GM18868 (cell line): ENCODE data around the gene TRAPPC2.
"Not testable (repeated sequence)": the region's sequence is repeated elsewhere in the genome, so short reads cannot be mapped to it uniquely, and the experiment has no call there.

Source experiments
- ATAC-seq: cut with Tn5 transposase; IDR thresholded peaks from one replicate; pipeline ENCODE4 v1.9.1; 2021; ENCODE audit warnings: mild to moderate bottlenecking, moderate library complexity; ENCODE audit not compliant: unreplicated experiment

TRAPPC2 gene

DNA sequence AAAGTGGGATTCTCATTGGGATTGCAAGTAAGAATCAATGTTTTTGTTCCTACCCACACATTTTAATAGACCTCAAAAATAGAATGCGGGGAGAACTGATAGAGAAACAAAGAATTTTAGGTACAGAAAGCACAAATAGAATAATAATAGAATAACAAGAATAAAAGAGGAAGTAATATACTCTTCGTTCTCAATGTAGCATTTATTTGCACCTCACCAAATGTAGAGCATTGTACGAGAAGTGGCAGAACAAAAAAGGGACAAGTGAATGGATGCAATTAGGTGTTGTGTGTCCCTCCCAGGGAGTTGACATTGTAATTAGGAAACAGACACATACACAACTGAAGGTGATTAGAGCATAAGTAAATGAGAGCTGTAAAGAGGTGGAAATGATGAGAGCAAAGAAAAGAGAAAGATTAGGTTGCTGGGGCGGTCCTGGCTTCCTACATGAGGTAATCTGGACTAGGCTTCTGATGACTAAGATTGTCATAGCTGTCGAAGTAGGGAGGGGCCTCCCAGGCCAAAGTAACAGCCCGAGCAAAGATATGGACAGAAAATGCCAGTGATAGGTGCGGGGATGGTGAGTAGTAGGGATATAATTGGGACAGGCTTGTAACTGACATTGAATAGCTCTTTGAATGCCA lies 35.1 kb downstream of the TRAPPC2 start:
- peak; percentile 76 for ATAC-seq

GRCh38 chrX:13698432-13698831 lies 36.0 kb downstream of the TRAPPC2 start:
- no peak for ATAC-seq

- peak; percentile 16 for ATAC-seq
Observed at GRCh38 chrX:13697976-13698375, 36.4 kb downstream of the TRAPPC2 start.

GRCh38 chrX:13697455-13697854 lies 37.0 kb downstream of the TRAPPC2 start:
- peak; percentile 65 for ATAC-seq

DNA sequence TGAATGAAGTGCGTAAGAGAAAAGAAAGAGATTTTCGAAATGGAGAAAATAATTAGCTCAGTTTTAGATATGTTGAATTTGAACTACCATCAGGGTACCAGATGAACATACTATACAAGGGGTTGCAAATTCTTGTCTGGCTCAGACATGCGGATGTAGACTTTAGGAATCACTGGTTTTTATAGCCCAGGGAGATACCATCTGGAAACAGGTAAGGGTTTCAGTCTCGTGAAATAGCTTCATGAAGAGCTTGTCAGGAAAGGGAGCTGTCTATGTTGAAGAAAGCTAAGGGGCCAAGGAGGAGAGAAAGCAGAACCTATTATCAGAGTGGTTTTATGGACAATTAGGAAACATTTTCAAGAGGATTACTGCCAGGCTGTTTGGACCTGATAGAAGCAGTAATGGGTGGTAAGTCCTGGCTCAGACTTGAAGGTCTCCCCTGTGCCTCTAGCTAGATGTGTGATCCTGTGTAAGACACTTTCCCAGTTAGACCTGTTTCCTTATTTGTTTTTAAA lies 38.8 kb downstream of the TRAPPC2 start:
- no peak for ATAC-seq

GRCh38 chrX:13694983-13695382 lies 39.4 kb downstream of the TRAPPC2 start:
- ATAC-seq, result no peak

- ATAC-seq, result no peak
Observed at GRCh38 chrX:13694359-13694758, 40.1 kb downstream of the TRAPPC2 start.

DNA sequence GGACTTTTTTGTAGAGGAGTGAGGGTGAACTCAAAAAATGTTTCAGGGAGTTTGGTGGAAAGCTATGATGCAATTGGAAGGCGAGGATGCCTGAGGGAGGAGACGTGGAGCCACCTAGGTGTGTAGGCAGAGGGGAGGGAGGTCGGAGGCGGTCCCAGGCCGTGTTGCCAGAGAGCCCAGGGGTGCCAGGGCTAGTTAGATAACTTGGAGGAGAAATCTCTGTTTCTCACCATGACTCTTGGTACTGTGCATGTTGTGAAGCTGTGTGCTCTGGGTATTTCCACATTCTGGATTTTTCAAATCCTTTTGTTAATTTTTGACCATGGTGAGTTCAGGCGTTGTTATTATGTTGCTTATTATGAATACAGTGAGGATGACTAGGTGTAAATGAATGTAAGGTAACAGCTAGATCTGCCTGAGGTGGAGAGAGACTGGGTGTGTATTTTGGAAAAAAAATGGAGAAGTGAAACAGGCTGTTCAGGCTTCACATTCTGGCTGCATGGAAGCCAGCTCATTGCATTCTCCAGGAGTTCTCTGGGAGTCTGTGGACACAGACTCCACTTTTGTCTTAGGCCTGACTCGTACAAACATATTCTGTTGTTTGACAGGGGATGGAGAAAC lies 41.0 kb downstream of the TRAPPC2 start:
- no peak for ATAC-seq

GRCh38 chrX:13692771-13693231 lies 41.6 kb downstream of the TRAPPC2 start:
- no peak for ATAC-seq

DNA sequence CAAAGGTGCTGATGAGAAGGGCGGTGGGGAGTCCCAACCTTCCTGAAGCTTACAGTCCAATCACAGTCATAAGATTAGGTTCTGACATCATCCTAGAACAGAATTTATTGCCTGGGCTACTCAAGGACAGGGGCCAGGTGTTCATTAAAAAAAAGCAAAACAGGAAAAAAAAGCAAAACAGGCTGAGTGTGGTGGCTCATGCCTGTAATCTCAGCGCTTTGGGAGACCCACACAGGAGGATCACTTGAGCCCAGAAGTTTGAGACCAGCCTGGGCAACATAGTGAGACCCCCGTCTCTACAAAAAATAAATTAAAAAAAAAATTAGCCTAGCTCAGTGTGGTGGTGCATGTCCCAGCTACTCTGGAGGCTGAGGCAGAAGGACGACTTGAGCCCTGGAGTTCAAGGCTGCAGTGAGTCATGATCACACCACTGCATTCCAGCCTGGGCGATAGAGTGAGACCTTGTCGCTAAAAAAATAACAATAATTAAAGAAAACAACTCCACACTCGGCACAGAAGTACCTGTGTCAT lies 42.5 kb downstream of the TRAPPC2 start:
- ATAC-seq, result no peak

DNA sequence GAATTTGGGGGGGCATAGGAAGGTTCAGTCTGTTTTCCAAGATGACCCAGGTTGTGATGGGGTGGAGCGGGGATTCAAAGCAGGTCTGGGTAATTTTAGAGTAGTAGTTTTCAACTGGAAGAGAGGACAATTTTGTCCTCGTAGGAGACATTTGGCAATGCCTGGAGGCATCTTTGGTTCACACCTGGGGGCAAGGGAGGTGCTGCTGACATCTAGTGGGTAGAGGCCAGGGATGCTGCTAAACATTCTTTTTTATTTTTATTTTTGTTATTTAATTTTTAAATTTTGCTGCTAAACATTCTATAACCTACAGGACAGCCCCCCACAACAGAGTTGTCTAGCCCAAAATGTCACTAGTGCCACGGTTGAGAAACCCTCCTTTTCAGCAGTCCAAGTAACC lies 43.6 kb downstream of the TRAPPC2 start:
- ATAC-seq, result no peak

DNA sequence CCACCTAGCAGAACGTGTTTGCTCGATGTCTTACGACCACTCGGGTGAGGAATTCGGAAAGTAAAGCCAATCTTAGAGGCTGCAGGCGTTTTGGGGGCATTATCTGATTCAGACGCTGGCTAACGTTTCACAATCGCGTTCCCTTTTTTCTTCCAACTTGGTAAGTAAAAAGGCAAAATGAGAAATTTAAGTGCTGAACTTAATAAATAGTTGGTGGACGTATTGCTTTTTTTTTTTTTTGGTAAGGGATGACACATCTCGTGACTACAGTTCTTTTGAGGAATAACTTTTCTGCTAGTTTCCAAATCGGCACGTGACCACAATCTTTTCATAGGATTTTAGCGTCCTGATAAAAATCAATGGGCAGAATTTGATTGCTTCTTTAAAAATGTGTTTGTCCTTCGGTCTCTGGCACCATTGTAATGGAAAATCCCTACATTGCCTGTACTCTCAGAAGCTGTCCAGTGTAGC lies 44.6 kb downstream of the TRAPPC2 start:
- ATAC-seq, result no peak

DNA sequence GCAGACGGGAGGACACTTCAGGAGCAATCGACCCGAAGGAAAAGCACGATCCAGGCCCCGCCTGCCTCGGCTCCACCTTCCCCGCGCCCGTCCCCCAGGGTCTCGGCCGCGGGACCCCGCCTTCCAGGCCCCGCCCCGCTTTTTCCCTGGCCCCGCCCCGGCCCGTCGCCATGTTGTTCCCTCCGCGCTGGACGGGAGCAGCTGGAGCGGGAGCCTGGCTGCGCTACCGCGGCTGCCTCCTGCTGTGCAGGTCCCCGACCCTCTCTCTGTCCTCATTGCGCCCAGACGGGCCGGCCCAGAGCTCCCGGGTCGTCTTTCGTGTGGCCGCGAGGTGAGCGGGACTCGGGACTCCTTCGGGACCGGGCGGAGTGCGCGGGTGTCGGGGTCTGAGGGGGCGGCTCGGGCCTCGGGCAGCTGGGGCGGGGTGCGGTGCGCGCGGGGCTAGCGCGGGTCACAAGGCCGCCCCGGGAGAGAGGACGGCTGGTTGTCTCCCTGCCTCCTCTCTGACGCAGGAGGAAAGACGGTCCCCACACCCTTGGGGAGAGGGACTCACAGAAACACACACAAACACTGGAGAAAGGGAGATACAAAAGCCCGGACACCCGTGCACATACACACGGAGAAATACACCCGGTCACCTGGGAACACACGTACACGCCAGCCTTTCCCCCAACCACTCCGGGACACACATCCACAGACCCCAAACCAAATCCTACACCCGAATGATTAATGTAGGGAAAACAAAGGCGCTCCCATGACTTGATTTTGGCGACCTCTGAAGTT lies 45.3 kb downstream of the TRAPPC2 start, which contains the start of gene RAB9A:
RAB9A (plus strand) TSS at position 171 of the 783 bp plus-strand sequence. CDS start 19,619 bp downstream, outside the sequence.
- ATAC-seq, result peak; percentile 61

DNA sequence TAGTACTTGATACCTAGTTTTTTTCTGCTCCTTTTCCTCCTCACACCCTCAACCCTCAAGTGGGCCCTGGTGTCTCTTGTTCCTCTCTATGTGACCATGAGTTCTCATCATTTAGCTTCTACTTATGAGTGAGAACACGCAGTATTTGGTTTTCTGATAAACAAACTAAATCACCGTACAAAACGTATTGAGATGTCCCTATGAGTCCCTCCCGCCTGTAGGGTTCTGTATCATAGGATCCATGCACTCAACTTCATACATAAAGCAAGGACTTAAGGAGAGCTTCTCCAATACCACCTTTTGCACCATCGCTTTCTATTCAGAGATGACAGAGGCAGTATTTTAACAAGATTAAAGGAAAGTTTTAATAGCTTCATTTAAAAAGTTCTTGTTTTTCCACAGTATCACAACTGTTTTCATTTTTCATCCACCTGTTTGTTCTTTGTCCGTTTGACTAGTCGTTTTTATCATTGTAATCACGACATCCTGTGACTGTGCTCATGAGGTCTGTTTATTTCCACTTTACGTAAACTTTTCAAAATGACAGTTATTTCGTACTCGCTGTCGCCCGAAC lies 45.9 kb downstream of the TRAPPC2 start:
- no peak for ATAC-seq

- no peak for ATAC-seq
Observed at GRCh38 chrX:13687203-13687602, 47.2 kb downstream of the TRAPPC2 start.

DNA sequence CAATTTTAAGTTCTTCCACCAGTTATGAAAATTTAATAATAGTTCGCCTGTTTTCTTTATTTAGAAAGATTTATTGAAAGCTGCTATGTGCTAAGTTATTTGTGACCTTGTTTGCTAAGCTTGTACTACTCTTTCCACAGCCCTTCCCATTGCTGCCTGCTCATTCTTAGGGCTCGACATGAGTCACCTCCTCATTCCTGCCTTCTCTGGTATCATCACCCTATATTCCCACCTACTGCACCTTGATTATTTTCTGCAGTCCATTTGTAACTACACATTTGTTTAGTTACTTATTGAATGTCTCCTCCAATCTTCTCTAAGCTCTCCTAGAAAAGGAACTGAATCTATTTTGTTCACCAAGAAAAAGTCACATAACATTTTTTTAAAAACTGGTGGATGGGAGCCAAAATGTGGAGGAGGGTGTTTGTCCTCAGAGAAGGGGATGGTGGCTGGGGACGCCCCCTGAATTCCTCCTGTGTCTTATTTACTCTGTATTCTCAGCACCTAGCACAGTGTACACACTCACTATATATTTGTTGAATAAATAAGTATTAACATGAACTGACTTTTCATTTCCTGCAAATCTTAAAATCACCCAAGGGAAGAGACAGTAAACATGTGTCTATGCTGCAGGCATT lies 49.2 kb downstream of the TRAPPC2 start:
- no peak for ATAC-seq

GRCh38 chrX:13684361-13684760 lies 50.1 kb downstream of the TRAPPC2 start:
- ATAC-seq, result no peak

GRCh38 chrX:13681595-13681994 lies 52.8 kb downstream of the TRAPPC2 start:
- no peak for ATAC-seq

GRCh38 chrX:13679700-13680099 lies 54.7 kb downstream of the TRAPPC2 start:
- not testable (repeated sequence) for ATAC-seq

DNA sequence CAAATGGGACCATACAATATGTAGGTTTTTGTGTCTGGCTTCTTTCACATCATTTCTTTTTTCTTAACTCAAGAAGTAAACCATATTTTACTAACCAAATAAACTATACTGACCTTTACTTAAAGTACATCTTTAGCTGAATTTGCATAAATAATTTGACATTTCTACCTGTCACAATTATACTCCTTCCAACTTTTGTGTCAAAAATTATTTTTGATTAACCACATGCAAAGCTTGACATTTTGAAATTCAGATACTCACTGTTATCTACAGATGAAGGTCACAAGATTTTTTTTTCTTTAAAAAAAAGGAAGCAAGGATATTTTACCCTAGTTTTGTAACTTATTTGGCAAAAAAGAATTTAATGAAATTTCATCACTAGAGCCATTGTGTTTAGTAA lies 57.5 kb downstream of the TRAPPC2 start:
- no peak for ATAC-seq
